GM23248 (cell line): ENCODE results near the gene CXorf49B.

Experiments used
- EZH2 ChIP-seq: fragments of 200-600 bp; sonication (generic); IDR thresholded peaks from 2 replicates; pipeline ENCODE4 v1.6.1; 2018; ENCODE audit warnings: antibody characterized with exemption, mild to moderate bottlenecking; ENCODE audit not compliant: insufficient read depth, poor library complexity, severe bottlenecking
- EZH2phosphoT487 ChIP-seq: fragments of 200-600 bp; sonication (generic); IDR thresholded peaks from 2 replicates; pipeline ENCODE4 v1.6.1; 2018; ENCODE audit warnings: antibody characterized with exemption, moderate library complexity, mild to moderate bottlenecking, low read depth; ENCODE audit not compliant: insufficient read depth

- no peak for TF ChIP-seq EZH2phosphoT487
- no peak for TF ChIP-seq EZH2
These were observed 52.7 kb downstream of the CXorf49B start for GRCh38 chrX:71815906-71816156.
